Endothelial cell of umbilical vein (primary cell): ENCODE measurements around the gene CDK17. TPM values are rescaled to one million over a fixed set of nuclear protein-coding genes. Genes with fewer than 3 reads are reported as not detected.

ENCODE experiments used
- BruUV-seq: library from RNA; stranded (reverse); fragments of 400-500 nt; replicated peaks from 2 replicates; lab custom pipeline; 2021; lab: Mats Ljungman, UMichigan
- CTCF ChIA-PET: fragments of 300-600, 350-600 bp; sonication (Branson Sonifier 250); formaldehyde crosslinking; loops from one replicate; lab custom pipeline; 2021; ENCODE audit warnings: antibody characterized with exemption, inconsistent platforms; lab: Charles Lee
- POLR2A ChIA-PET: fragments of 300-600, 350-600 bp; sonication (Branson Sonifier 250); formaldehyde crosslinking; loops from one replicate; lab custom pipeline; 2021; ENCODE audit warnings: antibody characterized with exemption, inconsistent platforms; lab: Charles Lee
- DNase-seq: peaks from one replicate; pipeline ENCODE4 v3.0.0-alpha.2; 2011; ENCODE audit warnings: low read depth, low spot score
- FAIRE-seq: peaks from 2 replicates; lab custom pipeline; 2011; peaks lifted over from hg19 to GRCh38; lab: Jason Lieb, UNC
- H2AFZ ChIP-seq: 2 replicates; pipeline ENCODE4 v1.6.0; 2012; ENCODE audit warnings: low read depth, low read length, control low read depth, inconsistent platforms
- H3K27ac ChIP-seq: 2 replicates; pipeline ENCODE4 v1.5.1; 2011; ENCODE audit warnings: low read depth, mild to moderate bottlenecking, control low read depth, low read length, moderate library complexity; ENCODE audit not compliant: insufficient read depth
- H3K27me3 ChIP-seq, 2 experiments: 2 replicates each; pipeline versions ENCODE4 v1.6.0 to v1.6.1; 2011; ENCODE audit warnings: low read length in 2 of 2, mixed read lengths in 1 of 2; ENCODE audit not compliant: control insufficient read depth in 2 of 2, insufficient read depth in 2 of 2
- H3K36me3 ChIP-seq, 2 experiments: 2 replicates in 1 of 2; 3 replicates in 1 of 2; pipeline ENCODE4 v1.5.1; 2011; ENCODE audit warnings: low read length in 2 of 2, mild to moderate bottlenecking in 1 of 2, moderate library complexity in 1 of 2; ENCODE audit not compliant: control insufficient read depth in 2 of 2, insufficient read depth in 2 of 2; ENCODE audit errors: extremely low read depth in 1 of 2
- H3K4me1 ChIP-seq: 3 replicates; pipeline ENCODE4 v1.5.1; 2011; ENCODE audit warnings: mild to moderate bottlenecking, low read length; ENCODE audit not compliant: control insufficient read depth, insufficient read depth; ENCODE audit errors: extremely low read depth
- H3K4me2 ChIP-seq: 2 replicates; pipeline ENCODE4 v1.6.1; 2011; ENCODE audit warnings: low read length, control low read depth, mixed read lengths; ENCODE audit not compliant: insufficient read depth
- H3K4me3 ChIP-seq, 3 experiments: fragments of 200-600 bp in 1 of 3; sonication (generic), shearing (Covaris generic) in 1 of 3; replicated peaks in 1 of 3; 2 replicates each; pipeline ENCODE4 v1.5.1; 2011 to 2016; ENCODE audit warnings: control low read depth in 3 of 3, low read length in 3 of 3, mild to moderate bottlenecking in 2 of 3, inconsistent platforms in 1 of 3, low read depth in 1 of 3, moderate library complexity in 1 of 3; ENCODE audit not compliant: insufficient read depth in 1 of 3
- H3K79me2 ChIP-seq: 2 replicates; pipeline ENCODE4 v1.6.0; 2012; ENCODE audit warnings: low read length, inconsistent platforms; ENCODE audit not compliant: control insufficient read depth, insufficient read depth
- H3K9ac ChIP-seq: replicated peaks from 2 replicates; pipeline ENCODE3; 2011; ENCODE audit warnings: low read length, control low read depth; ENCODE audit not compliant: insufficient read depth; ENCODE audit errors: extremely low read depth
- H3K9me1 ChIP-seq: replicated peaks from 3 replicates; pipeline ENCODE4 v1.6.0; 2011; ENCODE audit warnings: mild to moderate bottlenecking, low read length; ENCODE audit not compliant: control insufficient read depth, insufficient read depth; ENCODE audit errors: extremely low read depth
- H3K9me3 ChIP-seq: replicated peaks from 2 replicates; pipeline ENCODE4 v1.5.1; 2012; ENCODE audit warnings: low read length, inconsistent platforms; ENCODE audit not compliant: control insufficient read depth, insufficient read depth
- H4K20me1 ChIP-seq: replicated peaks from 2 replicates; pipeline ENCODE3; 2011; ENCODE audit warnings: mild to moderate bottlenecking, low read length; ENCODE audit not compliant: control insufficient read depth, insufficient read depth; ENCODE audit errors: extremely low read depth
- EZH2 ChIP-seq: IDR thresholded peaks from 2 replicates; pipeline ENCODE4 v1.6.1; 2012; ENCODE audit warnings: borderline replicate concordance, low read depth, mild to moderate bottlenecking, moderate library complexity, low read length, inconsistent platforms; ENCODE audit not compliant: severe bottlenecking
- GATA2 ChIP-seq: IDR thresholded peaks from 2 replicates; pipeline ENCODE4 v1.7.0; 2011; ENCODE audit warnings: low read depth, mild to moderate bottlenecking, moderate library complexity, mixed read lengths, low read length; ENCODE audit not compliant: insufficient read length, insufficient read depth
- JUN ChIP-seq: IDR thresholded peaks from 2 replicates; pipeline ENCODE4 v1.6.1; 2011; ENCODE audit warnings: borderline replicate concordance, low read depth; ENCODE audit not compliant: insufficient read length, insufficient read depth
- MAX ChIP-seq: IDR thresholded peaks from 2 replicates; pipeline ENCODE4 v1.6.1; 2011; ENCODE audit not compliant: insufficient read depth, insufficient read length
- MYC ChIP-seq: IDR thresholded peaks from one replicate; pipeline ENCODE4 v1.6.1; 2011; ENCODE audit warnings: mild to moderate bottlenecking, low read depth, low read length
- POLR2A ChIP-seq: IDR thresholded peaks from 2 replicates; pipeline ENCODE4 v1.6.1; 2012; ENCODE audit warnings: low read depth, mild to moderate bottlenecking, control low read depth, low read length
- POLR2AphosphoS5 ChIP-seq: IDR thresholded peaks from 2 replicates; pipeline ENCODE4 v1.6.1; 2012; ENCODE audit warnings: low read depth, mild to moderate bottlenecking, control low read depth, low read length, moderate library complexity; ENCODE audit not compliant: insufficient read depth
- dilution Hi-C: fragments of 300-500 bp; cut with MboI; formaldehyde crosslinking; loops from one replicate; pipeline ENCODE4 v1.15.0; 2019; ENCODE audit warnings: low sequenced_read_pairs; ENCODE audit not compliant: extremely low pct_ligation_motif_present
- intact Hi-C: fragments of 100-400 bp; cut with micrococcal nuclease; formaldehyde crosslinking; loops from one replicate; pipeline ENCODE4 v1.10.0; 2022
- polyA plus RNA-seq, 4 experiments: library from polyadenylated mRNA; depleted of rRNA in 3 of 4; stranded (reverse) in 3 of 4; unstranded in 1 of 4; fragments of >200 nt; gene quantifications; 2 replicates each; pipeline versions ENCODE4 v1.2.1 to v1.2.3, GENCODE V29; 2011 to 2012; ENCODE audit warnings: missing spikeins in 1 of 4
- total RNA-seq: library from RNA; stranded (reverse); gene quantifications from 2 replicates; pipeline ENCODE4 v1.2.3, GENCODE V29; 2021
- TF ChIP-seq, protein P1 (sequence below), 2 donors: IDR thresholded peaks; 1 replicate in 1 of 2; 2 replicates in 1 of 2; pipeline ENCODE4 v1.5.1; 2011; ENCODE audit warnings: low read length in 2 of 2, mild to moderate bottlenecking in 2 of 2, moderate library complexity in 2 of 2, control low read depth in 1 of 2, inconsistent platforms in 1 of 2, low read depth in 1 of 2; ENCODE audit not compliant: insufficient read depth in 1 of 2; ENCODE audit errors: extremely low read depth in 1 of 2

Gene CDK17
- total and polyA plus RNA-seq, 2 donors (not counting 3 experiments of a cell fraction or from before 2014, with no cell fraction given), result 61.1 to 176 TPM

DNA sequence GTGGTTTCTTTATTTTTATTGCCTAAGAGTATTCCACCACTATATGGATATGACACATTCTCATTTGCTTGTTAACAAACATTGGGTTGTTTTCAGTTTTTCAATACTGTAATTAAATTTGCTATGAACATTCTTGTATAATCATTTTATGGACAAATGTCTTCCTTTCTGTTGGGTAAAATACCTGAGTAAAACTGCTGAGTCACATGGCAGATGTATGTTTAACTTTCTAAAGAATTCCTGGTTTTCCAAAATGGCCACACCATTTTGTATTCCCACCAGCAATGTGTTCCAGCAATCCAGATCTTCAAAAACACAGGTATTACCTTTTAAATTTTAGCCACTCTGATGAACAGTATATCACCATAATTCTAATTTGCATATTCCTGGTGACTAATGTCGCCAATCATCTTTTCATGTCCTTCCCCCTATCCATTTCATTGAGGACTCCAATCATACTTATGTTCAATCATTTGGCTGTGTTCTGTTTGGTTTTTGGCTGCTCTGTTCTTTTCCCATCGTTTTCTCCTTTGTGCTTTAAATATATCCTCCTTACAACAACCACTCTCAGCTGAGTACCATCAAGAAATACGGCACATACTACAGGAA is 36.0 kb downstream of the CDK17 start:
- DNase-seq (no peak), FAIRE-seq (no peak)
- H3K36me3 ChIP-seq, result no peaks in the 10 kb centered on the region
- no peak overlapping the region for H3K9ac ChIP-seq
- dilution Hi-C loops (no loop called here), intact Hi-C loops (no loop called here)
- H3K4me2 ChIP-seq, result peak overlapping the region; percentile 24
- BruUV-seq, result no TSS peak
- H3K27ac ChIP-seq, result no peak overlapping the region
- H4K20me1 ChIP-seq, result peaks cover 20% of the 10 kb centered on the region
- no peak overlapping the region for H2AFZ ChIP-seq
- H3K4me3 ChIP-seq, result no peak overlapping the region
- H3K4me1 ChIP-seq, result peaks cover 85% of the 10 kb centered on the region
- H3K79me2 ChIP-seq, result peaks cover 100% of the 10 kb centered on the region
- TF ChIP-seq POLR2AphosphoS5 (no peak), GATA2 (no peak), POLR2A (no peak), EZH2 (no peak), MYC (no peak)
- ChIA-PET CTCF (interaction anchor here (0.9 kb wide), 1 partner anchor 12 kb away, joined by 3 read pairs; no protein-coding TSS in a partner anchor), POLR2A (interaction anchor here (1.2 kb wide), 1 partner anchor 27 kb away, joined by 6 read pairs; no protein-coding TSS in a partner anchor)
- H3K9me1 ChIP-seq, result no peaks in the 10 kb centered on the region
- no peaks in the 10 kb centered on the region for H3K9me3 ChIP-seq
- no peaks in the 10 kb centered on the region for H3K27me3 ChIP-seq

DNA sequence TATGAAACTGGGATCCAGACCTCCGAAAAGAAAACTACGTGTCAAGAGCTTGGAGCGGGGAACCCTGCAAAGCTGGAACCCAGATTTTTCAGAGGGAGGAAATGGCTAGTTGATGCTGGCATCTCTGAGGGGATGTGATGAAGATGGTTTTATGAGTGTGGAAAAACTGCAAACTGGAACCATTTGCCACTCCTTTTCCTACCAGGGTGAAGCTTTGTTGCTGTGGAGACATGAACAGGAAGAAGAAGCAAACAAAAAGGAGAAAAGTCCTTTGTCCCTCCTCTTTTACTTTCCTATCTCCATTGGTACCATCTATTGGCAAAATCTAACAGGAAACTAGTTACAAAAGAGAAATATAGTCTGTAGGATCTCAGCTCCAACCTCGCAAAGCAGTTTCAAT is 39.2 kb downstream of the CDK17 start:
- intact Hi-C loops (no loop called here), dilution Hi-C loops (no loop called here)
- FAIRE-seq (no peak), DNase-seq (peak; percentile 77)
- H3K4me1 ChIP-seq, result peaks cover 74% of the 10 kb centered on the region
- BruUV-seq, result no TSS peak
- H3K36me3 ChIP-seq, result no peaks in the 10 kb centered on the region
- peak overlapping the region; percentile 7 for H3K4me2 ChIP-seq
- no peaks in the 10 kb centered on the region for H3K9me1 ChIP-seq
- peak overlapping the region; percentile 55 for H3K27ac ChIP-seq
- H3K9ac ChIP-seq, result no peak overlapping the region
- TF ChIP-seq MAX (no peak), POLR2A (peak; percentile 35), POLR2AphosphoS5 (no peak), GATA2 (no peak), JUN (no peak), MYC (no peak)
- TF ChIP-seq, protein P1, sequence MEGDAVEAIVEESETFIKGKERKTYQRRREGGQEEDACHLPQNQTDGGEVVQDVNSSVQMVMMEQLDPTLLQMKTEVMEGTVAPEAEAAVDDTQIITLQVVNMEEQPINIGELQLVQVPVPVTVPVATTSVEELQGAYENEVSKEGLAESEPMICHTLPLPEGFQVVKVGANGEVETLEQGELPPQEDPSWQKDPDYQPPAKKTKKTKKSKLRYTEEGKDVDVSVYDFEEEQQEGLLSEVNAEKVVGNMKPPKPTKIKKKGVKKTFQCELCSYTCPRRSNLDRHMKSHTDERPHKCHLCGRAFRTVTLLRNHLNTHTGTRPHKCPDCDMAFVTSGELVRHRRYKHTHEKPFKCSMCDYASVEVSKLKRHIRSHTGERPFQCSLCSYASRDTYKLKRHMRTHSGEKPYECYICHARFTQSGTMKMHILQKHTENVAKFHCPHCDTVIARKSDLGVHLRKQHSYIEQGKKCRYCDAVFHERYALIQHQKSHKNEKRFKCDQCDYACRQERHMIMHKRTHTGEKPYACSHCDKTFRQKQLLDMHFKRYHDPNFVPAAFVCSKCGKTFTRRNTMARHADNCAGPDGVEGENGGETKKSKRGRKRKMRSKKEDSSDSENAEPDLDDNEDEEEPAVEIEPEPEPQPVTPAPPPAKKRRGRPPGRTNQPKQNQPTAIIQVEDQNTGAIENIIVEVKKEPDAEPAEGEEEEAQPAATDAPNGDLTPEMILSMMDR (IDR thresholded peaks at IDR 0.05; ENCODE audit: extremely low read depth in 1 of 2, insufficient read depth in 1 of 2, low read depth in 1 of 2, low read length in 2 of 2), result no peak
- ChIA-PET POLR2A (interaction anchor here (0.7 kb wide), 1 partner anchor 40 kb away, joined by 3 read pairs; no protein-coding TSS in a partner anchor), CTCF (interaction anchor here (0.9 to 2.7 kb wide), 8 partner anchors 8 to 39 kb away, joined by 3 to 9 read pairs (median 4); partner anchors contain the start of gene CDK17)
- no peak overlapping the region for H2AFZ ChIP-seq
- H3K4me3 ChIP-seq, result no peak overlapping the region
- peaks cover 100% of the 10 kb centered on the region for H3K79me2 ChIP-seq
- peaks cover 26% of the 10 kb centered on the region for H4K20me1 ChIP-seq
- no peaks in the 10 kb centered on the region for H3K27me3 ChIP-seq
- no peaks in the 10 kb centered on the region for H3K9me3 ChIP-seq
